NCI-H460 (cell line): ENCODE data around the gene NEDD4L. TPM values are rescaled to one million over a fixed set of nuclear protein-coding genes. Genes with fewer than 3 reads are reported as not detected.
"Not testable (repeated sequence)": the region's sequence is repeated elsewhere in the genome, so short reads cannot be mapped to it uniquely, and the experiment has no call there.

ENCODE experiments used
- DNase-seq: peaks from one replicate; pipeline ENCODE4 v3.0.0-alpha.2; 2016; ENCODE audit warnings: low read depth; ENCODE audit errors: extremely low read depth
- total RNA-seq: library from RNA; depleted of rRNA; stranded (reverse); fragments of >200 nt; shearing (Covaris generic); gene quantifications from 2 replicates; pipeline ENCODE4 v1.2.3, GENCODE V29; 2014

The NEDD4L gene
- total RNA-seq, 1 experiment from 2014 or later, result 25.1 TPM

DNA sequence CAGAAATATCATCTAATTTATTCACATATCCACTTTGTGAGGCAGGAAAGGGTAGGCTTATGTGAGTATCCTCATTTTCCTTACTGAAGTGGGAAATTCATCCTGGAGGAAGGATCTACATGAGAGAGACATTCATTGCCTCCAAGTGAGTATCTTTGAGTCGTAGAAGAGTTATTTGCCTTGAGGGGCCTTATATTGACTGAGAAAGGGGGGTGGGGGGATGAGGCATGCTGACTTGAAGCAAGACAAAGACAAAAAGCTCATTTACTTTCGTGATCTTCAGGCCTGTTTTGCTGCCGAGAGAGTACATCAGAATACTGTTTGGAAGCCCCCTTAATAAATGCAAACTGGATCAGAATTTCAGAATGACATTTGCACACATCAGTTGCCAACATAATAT is 17.6 kb upstream of the NEDD4L start:
- DNase-seq, result no peak

DNA sequence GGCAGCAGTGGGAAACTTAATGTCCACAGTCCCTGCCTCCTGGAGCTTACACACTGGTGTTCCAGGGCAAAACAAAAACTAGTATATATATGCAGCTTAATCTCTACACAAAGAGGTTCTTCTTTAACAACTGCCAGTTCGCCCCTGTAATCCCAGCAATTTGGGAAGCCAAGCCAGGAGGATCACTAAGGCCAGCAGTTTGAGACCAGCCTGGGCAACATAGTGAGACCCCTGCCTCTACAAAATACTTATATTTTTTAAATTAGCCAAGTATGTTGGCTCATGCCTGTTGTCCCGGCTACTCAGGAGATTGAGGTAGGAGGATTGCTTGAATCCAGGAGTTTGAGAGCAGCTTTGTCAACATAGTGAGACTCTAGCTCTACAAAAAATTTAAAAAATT is 17.2 kb upstream of the NEDD4L start:
- DNase-seq, result no peak

- no peak for DNase-seq
Measured at GRCh38 chr18:58027341-58027740, 16.7 kb upstream of the NEDD4L start.

GRCh38 chr18:58028109-58028784 is 15.8 kb upstream of the NEDD4L start:
- DNase-seq, result no peak

GRCh38 chr18:58032233-58032632 is 11.8 kb upstream of the NEDD4L start:
- no peak for DNase-seq

DNA sequence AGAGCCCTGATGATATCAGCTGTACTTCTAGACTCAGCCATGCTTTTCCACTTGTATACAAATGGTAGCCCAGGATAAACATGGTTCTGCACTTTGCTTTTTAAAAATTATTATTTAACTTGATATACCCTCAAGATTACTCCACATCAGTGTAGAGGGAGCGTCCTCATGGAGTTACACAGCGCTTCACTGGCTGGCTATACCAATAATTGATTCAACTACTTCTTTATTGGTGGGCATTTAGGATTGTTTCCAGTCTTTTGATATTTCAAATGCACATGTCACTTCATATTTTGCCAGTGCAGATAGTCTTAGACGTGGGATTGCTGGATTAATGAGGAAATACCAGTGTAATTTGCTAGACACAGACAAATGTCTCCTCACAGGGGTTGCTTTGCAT is 10.8 kb upstream of the NEDD4L start:
- no peak for DNase-seq

GRCh38 chr18:58034370-58034769 is 9.7 kb upstream of the NEDD4L start:
- DNase-seq, result no peak

DNA sequence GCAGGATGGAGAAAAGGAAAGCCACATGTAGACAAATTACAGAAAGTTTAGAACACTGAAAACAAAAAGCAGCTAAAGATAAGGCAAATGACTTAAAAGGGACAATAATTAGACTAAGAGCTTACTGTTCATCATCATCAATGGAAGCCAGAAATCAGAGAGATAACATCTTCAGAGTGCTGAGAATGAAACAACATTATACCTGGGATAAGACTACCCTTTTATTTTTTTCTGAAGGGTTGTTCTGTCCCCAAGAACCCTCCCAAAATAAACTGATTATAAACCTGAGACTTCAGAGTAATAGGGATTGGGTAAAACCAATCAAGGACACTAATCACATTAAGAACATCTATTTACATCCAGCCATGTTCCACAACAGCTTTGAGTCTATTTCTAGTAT is 6.9 kb upstream of the NEDD4L start:
- DNase-seq, result no peak

GRCh38 chr18:58038063-58038462 is 6.0 kb upstream of the NEDD4L start:
- no peak for DNase-seq

DNA sequence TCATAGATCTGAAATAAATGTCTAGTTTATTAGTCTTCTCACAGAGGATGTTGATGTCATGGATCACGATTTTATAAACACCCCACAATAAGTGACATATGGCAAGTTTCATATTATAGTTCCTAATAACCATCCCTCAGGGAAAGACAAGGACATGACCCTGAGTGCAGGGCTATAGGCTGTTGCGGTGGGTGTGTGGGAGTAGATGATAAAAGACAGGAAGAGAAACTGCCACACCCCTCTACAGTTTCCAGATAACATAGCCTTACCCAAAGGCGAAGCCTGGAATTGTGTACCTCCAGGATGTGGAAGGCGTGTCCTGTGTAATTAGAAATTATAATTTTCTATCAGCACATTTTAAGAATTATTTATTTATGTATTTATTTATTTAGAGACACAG is 2.4 kb upstream of the NEDD4L start:
- DNase-seq, result no peak

GRCh38 chr18:58042826-58043490 is 1.1 kb upstream of the NEDD4L start:
- DNase-seq, result no peak

GRCh38 chr18:58044370-58045241 is 580 bp downstream of the NEDD4L start:
- DNase-seq, result no peak

DNA sequence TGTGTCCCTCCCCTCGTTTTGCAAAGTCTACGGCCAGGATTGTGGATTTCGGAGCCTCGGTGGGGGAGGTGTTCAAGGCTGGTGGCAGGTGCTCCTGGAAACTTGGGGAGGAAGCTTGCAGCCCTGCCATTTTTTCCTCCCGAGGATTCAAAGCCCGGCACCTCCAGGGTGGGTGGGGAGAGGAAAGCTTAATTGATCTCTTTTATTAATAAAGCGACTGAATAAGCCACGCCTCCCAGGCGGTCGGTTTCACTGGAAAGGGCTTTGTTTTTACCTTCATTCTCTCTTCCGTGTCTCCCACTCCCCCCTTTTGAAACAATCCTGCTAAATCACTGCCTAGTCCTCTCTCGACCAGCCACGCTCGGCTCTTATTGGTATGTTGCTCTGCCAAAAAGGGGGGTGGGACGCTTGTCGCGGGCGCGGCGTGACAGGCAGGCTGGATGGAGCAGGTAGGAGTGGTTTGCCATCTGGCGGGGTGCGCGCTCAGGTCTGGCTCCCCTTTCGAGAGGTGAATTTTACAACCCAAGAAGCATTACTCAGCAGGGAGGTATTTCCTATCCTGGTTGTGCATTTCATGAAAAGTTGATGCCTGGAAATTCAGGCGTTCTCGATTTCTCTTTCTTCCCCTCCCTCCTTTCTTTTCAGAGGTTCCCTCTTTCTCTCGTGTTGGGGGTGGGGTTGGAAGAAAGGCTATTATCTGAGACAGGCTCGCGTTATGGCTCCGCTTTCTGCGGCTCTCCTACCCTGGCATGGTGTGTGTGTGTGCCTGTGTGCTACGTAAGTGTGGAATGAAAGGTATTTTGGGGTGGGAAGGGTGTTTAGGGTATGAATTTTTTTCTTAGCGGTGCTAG is 1.4 kb downstream of the NEDD4L start:
- DNase-seq, result no peak

GRCh38 chr18:58046093-58046793 is 2.2 kb downstream of the NEDD4L start:
- DNase-seq, result no peak

DNA sequence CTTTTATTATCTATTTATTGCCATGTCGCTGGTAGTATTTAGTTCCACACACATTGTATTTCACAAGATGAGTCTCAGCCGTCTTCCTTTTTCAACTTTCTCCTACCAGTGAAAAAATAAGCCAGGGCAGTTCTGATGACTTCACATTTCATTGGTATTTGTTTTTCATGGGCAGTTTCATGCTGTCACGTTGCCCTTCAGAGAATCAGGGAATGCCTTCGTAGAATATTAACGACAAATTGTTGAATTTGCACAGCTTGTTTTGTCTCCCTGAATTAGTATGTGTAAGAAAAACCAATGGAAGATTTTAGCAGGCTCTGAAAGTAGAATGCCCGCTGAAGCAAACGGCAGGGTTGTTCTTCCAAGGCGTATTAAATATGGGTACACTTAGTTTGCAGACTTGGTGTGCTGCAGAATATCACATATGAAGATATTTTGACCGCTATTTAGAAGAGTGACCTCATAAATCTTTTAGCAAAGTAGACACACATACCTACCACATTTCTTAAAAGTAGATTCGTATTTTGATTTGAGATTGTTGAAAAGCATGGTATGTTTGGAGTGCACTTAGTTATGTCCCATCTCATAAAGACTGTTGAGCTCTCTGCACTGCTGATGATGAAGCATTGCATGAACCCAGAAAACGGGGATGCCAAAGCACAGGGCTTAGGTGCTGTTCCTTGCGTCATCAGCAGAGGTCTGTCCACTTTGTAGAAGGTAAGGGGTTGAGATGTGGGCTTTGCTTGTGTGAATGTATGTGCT is 2.9 kb downstream of the NEDD4L start:
- no peak for DNase-seq

DNA sequence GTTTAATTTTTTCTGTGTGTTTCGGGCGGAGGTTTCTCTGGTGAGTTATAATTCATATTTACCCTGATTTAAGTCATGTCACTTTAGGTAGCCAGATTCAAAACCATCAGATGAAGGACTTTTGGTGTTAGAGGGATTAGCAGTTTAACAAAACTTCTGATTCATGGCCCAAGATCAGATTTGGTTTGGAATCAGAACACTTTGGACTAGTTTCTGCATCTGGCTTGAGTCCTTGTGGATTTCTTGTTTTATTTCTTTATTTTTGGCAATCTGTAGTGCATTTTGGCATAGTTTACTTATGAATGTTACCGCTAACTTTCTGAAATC is 3.5 kb downstream of the NEDD4L start:
- no peak for DNase-seq

DNA sequence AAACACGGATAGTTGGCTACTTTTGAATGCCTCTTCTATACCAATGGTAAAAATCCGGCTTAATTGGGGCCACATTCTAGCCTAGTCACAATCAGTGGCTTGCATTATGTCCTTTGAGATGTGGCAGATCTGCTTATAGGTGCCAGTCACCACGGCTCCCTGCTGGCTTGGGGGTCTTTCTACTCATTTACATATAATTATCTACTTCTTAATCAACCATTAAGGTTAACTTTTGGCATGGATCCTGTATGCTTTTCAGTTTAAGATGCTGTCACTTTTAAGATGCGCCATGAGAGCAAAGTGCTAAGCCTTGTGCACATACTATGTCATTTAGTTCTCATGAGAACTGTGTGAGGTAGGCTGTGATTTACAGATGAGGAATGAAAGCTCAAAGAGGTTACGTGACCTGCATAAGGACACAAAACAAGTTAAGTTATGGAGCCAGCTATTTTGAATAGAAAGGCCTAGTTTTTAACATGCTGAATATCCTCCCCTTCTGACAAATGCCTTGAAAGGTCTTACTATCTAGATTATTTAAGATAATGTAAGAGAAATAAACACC is 4.1 kb downstream of the NEDD4L start:
- no peak for DNase-seq

GRCh38 chr18:58049000-58049688 is 5.1 kb downstream of the NEDD4L start:
- DNase-seq, result no peak

GRCh38 chr18:58050963-58051362 is 6.9 kb downstream of the NEDD4L start:
- DNase-seq, result not testable (repeated sequence)
